GM21526 (cell line): ENCODE data around the gene PTPN2.
A peak's percentile ranks its signal among the peaks of the same experiment; 100 is the strongest.

Experiments used
- ATAC-seq: cut with Tn5 transposase; IDR thresholded peaks from one replicate; pipeline ENCODE4 v1.9.1; 2021; ENCODE audit warnings: moderate library complexity; ENCODE audit not compliant: unreplicated experiment, low FRiP score

PTPN2 gene

GRCh38 chr18:12860530-12860929, 23.5 kb downstream of the PTPN2 start:
- ATAC-seq = no peak

- no peak for ATAC-seq
Measured at GRCh38 chr18:12858991-12859390, 25.0 kb downstream of the PTPN2 start.

DNA sequence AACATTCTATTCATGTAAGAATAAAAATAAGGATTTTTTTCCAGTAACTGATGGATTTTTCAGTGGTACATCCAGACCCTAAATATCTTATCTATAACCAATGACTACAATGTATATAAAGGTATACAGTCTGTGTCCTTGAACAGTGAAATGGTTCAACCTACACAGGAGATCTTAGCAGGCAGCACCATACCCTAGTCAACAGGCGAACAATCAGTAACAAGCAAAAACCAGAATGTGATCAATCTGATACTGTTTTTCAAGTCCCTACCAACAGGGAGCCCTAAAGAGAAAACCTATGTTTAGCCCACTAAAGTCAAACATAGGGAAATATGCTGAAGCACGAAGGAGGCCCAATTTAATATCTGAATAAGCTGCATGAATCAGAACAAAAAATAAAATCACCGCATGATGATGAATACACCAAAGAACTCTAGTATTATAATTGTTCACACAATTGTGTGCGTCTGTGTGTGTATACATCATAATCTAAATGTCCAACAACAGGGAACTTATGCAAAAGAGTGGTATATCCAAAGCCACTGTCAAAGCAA, 26.0 kb downstream of the PTPN2 start:
- no peak for ATAC-seq

DNA sequence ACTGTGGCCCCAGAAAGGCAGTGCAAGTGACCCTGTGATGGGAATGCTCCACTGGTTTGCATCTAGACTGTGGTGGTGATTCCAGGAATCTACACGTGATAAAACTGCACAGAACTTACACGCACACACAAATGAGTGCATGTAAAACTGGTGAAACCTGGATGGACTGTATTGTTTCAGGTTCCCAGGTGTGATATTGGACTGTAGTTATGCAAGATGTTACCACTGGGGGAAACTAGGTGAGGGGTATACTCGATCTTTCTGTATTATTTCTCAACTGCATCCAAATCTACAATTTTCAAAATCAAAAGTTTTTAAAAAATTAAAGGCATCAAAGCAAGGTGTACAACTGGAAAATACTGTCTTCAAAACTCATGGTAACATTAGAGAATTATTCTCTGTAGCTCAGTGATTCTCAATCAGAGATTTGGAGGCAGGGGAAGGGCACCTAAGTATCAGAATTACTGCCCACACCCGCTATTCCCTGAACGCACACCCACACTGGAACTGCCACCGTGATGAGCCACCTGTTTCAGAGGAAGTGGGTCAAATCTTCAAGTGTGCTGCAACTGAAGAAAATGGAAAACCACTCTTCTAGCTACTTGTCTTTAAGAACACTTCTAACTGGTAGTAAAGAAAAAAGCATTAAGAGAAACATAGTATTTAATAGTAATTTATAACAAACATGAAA, 26.7 kb downstream of the PTPN2 start:
- ATAC-seq = no peak

GRCh38 chr18:12855916-12856315, 28.1 kb downstream of the PTPN2 start:
- ATAC-seq = no peak

DNA sequence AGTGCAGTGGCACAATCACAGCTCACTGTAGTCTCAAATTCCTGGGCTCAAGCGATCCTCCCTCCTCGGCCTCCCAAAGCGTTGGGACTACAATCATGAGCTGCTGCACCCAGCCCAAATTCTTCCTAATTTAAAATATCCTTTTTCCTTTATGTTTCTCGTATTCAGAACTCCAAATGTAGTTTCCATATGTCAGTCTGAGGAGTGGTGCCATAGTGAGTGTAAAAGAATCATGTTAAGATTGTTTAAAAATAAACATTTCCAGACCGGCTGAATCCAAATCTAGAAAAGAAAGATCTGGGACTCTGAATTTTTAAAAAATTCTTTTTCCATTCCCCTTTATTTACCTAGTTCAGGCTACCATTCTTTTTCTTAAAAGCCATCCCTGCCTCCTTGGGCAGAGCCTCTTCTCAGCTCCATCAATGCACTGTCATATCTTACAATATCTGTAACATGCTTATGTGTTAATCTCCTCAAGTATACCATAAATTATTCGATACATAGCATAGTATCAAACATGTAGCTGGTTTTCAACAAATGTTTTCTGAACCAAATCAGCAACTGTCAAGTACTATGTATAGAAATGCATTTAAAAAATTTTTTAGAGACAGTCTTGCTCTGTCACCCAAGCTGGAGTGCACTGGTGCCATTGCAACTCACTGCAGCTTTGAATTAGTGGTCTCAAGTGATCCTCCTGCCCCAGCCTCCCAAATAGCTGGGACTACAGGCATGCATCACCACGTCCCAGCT, 31.3 kb downstream of the PTPN2 start:
- ATAC-seq = no peak

- no peak for ATAC-seq
Measured at GRCh38 chr18:12851716-12852115, 32.3 kb downstream of the PTPN2 start.

GRCh38 chr18:12849548-12849947, 34.5 kb downstream of the PTPN2 start:
- ATAC-seq = no peak

GRCh38 chr18:12848405-12848804, 35.6 kb downstream of the PTPN2 start:
- no peak for ATAC-seq

DNA sequence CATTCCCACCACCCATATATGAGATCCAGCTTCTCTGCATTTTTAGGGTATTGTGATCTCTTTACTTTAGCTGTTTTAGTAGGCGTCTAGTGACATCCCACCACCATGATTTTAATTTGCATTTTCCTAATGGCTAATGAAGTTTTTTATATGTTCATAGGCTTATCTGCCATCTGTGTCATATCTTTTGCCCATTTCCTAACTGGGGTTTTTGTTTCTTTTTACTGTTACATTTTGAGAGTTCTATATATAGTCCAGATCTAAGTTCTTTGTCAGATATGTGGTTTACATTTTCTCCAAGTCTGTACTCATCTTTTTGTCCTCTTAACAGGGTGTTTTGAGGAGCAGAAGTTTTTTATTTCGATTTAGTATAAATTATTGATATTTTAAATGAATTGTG, 39.6 kb downstream of the PTPN2 start:
- ATAC-seq = no peak

DNA sequence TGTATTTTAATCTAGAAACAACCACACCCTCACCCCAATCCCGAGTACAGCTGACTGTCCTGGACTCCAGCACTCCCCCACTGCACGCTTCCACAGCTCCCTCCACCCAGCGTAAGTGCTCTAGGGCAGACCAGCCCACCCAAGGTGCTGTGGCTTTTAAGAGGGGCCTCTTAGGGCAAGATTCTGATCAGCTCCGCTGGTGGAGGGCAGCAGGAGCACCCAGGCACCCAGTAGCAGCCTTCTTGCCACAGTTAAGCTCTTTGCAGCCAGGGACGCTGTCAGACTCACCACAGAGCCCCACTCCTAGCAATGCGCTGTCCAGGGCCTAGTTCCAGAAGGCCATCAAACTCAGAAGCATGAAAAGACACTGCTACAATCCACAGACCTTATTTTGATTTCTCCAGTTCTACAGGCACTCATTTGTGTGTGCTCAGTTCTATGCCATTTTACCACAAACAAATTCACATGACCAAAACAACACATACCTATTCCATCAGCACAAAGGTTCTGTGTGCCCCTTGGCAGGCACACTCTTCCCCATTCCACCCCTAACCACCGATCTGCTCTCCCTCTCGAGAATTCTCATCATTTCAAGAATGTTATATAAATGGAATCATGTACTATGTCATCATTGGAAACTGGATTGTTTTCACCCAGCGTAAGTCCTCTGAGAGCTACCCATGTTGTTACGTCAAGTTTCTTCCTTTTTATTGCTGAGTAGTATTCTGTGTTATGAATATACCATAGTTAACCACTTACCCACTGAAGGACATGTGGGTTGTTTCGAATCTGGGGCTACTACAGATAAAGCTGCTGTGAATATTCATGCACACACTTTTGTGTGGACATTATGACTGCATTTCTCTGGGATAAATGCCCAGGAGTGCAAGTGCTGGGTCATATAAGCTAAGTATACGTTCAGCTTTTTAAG, 40.4 kb downstream of the PTPN2 start:
- ATAC-seq = no peak

GRCh38 chr18:12842459-12843380, 41.3 kb downstream of the PTPN2 start:
- no peak for ATAC-seq

- ATAC-seq = no peak
Measured at GRCh38 chr18:12841070-12841469, 43.0 kb downstream of the PTPN2 start.

DNA sequence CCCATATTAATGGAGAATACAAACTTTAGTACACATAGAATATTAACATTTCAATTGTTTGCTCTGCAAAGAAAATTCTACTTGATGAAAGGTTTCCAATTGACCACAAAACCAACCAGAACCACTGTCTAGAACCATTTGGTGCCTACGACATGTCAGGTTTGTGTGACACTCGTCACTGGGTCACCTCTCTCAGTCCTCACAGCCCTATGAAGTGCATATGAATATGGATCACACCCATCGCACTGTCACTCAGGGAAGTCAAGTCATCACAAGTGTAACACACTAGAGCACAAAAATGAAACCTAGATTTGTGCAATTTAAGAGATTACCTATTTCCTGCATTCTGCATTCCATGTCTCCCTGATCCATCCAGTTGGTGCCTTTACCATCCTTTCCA, 43.7 kb downstream of the PTPN2 start:
- ATAC-seq = no peak

GRCh38 chr18:12839526-12840196, 44.4 kb downstream of the PTPN2 start:
- peak; percentile 58 for ATAC-seq

DNA sequence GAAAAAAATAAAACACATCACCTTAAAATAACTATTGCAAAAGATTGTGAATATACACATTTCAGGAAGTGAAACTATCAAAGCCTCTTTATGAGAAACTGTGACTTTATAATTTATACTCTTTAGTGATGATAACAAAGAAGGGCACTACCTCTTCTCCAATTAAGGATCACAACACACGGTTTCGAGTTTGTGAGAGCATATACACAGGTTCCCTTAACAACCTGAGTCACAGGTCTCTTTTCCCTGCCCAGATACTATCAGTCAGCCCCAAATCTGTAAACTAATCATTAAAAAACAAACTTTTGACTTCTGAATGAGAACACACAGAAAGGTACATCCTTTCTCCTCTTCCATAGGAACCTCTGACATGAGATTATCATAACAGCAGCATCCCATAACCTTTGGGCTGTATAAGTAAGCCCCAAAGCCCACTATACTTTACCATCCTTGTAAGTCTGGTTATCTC, 44.9 kb downstream of the PTPN2 start:
- peak; percentile 43 for ATAC-seq

- ATAC-seq = no peak
Measured at GRCh38 chr18:12838178-12838634, 45.8 kb downstream of the PTPN2 start.

GRCh38 chr18:12837747-12838146, 46.3 kb downstream of the PTPN2 start:
- ATAC-seq = no peak

DNA sequence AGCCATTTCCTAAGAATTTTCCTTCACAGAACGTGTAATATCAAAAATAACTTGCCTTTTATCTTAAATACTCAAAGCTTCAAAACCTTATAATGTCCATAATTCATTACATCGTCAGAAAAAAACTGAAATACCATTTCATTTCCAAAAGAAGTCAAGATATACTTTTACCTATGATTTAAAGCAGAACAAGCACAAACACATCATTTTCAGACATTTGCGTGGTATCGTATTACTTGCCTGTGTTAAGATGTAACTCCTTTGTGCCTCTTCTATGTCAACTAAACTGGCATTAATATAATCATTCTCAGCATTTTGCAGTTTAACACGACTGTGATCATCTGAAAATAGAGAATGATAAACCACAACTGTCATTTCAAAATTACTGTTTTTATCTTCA, 47.5 kb downstream of the PTPN2 start:
- no peak for ATAC-seq
